Heart right ventricle (tissue), 16 donors: Measurements from ENCODE around the gene HCN2. TPM values are rescaled to one million over a fixed set of nuclear protein-coding genes. Genes with fewer than 3 reads are reported as not detected.

Source experiments
- ATAC-seq, 8 donors: fragments of 200-7000 bp; cut with Tn5 transposase; one replicate each; pipeline ENCODE4 v1.9.1; 2020; ENCODE audit warnings: mild to moderate bottlenecking in 8 of 8, moderate library complexity in 8 of 8, moderate number of reproducible peaks in 1 of 8
- DNase-seq, 2 donors: peaks; one replicate each; pipeline ENCODE4 v3.0.0-alpha.2; 2020
- H3K27ac ChIP-seq, 10 donors: fragments of 200-600 bp; sonication (generic) in 2 of 10; one replicate each; pipeline versions ENCODE4 v1.5.0 to v1.8.0; 2020 to 2022; ENCODE audit warnings: mild to moderate bottlenecking in 3 of 10
- H3K27me3 ChIP-seq, 7 donors: fragments of 200-600 bp; one replicate each; pipeline ENCODE4 v1.8.0; 2021 to 2022; ENCODE audit warnings: mild to moderate bottlenecking in 2 of 7
- H3K36me3 ChIP-seq, 9 donors: fragments of 200-600 bp; sonication (generic) in 1 of 9; one replicate each; pipeline versions ENCODE4 v1.5.0 to v1.8.0; 2020 to 2022; ENCODE audit warnings: mild to moderate bottlenecking in 2 of 9
- H3K4me1 ChIP-seq, 9 donors: fragments of 200-600 bp; sonication (generic) in 1 of 9; one replicate each; pipeline versions ENCODE4 v1.5.0 to v1.8.0; 2020 to 2022; ENCODE audit warnings: mild to moderate bottlenecking in 4 of 9
- H3K4me3 ChIP-seq, 10 donors: fragments of 200-600 bp; sonication (generic) in 2 of 10; one replicate each; pipeline versions ENCODE4 v1.5.0 to v1.8.0; 2020 to 2022; ENCODE audit warnings: mild to moderate bottlenecking in 7 of 10, moderate library complexity in 2 of 10
- H3K9me3 ChIP-seq, 11 donors: fragments of 200-600 bp in 10 of 11; sonication (generic) in 2 of 11; one replicate each; pipeline versions ENCODE4 v1.5.0 to v1.8.0; 2013 to 2022; ENCODE audit warnings: mild to moderate bottlenecking in 2 of 11, control low read depth in 1 of 11, moderate library complexity in 1 of 11
- WGBS, 2 donors: extraction: QIAGEN DNeasy Blood & Tissue Kit; methylation state at CpG; one replicate each; pipeline ENCODE4 v1.1.7; 2013; ENCODE audit warnings: inconsistent platforms in 1 of 2; 5-methylcytosine and 5-hydroxymethylcytosine counted together
- intact Hi-C, 10 donors: fragments of 100-400 bp; cut with DNase I; formaldehyde crosslinking; loops; one replicate each; pipeline versions ENCODE4 v1.11.1 to v1.14.2; 2022
- polyA plus RNA-seq, 2 donors: library from polyadenylated mRNA; stranded (reverse); fragments of 200-250 nt; gene quantifications; one replicate each; pipeline ENCODE4 v1.2.3, GENCODE V29; 2013
- total RNA-seq, 10 donors: library from RNA; stranded (reverse); fragmentation: NEBNext Ultra II Directional in 3 of 10; extraction: Animal tissue kit (Norgen Biotek cat#: 25700) in 3 of 10; gene quantifications; one replicate each; pipeline versions ENCODE4 v1.2.1 to v1.2.4, GENCODE V29; 2021 to 2023
- TF ChIP-seq, protein P1 (sequence below), 9 donors: fragments of 200-600 bp; sonication (generic) in 2 of 9; IDR thresholded peaks; one replicate each; pipeline versions ENCODE4 v1.5.0 to v1.8.0; 2021 to 2022; ENCODE audit warnings: antibody characterized with exemption in 9 of 9, mild to moderate bottlenecking in 5 of 9, moderate library complexity in 1 of 9
- donor health status: Arrhythmogenic right ventricular cardiomyopathy.
- donor health status: ischemic (EF 13 %, LVEDD 7.1; RV severe dilation, severe dysfunction).
- donor health status: healthy with polysubstance abuse.
- donor health status: DM: no; HTN: yes; CAD: no.
- donor health status: DM: no; HTN: no; CAD: no.
- donor health status: ischemic (EF 25% LVEDD 6.9; RV normal size, moderate dysfunction).
- donor health status: ischemic (EF 25% LVEDD 5.7; RV mildly dilated, moderate dysfunction).
- donor health status: healthy.
- donor health status: DM: yes; HTN: yes; CAD: no.
- donor health status: Ischemic cardiomyopathy.
- donor health status: ischemic (EF 35%, LVEDD 5.7; RV mildly dilated, moderate dysfunction).
- donor health status: nonischemic (EF 11% LVEDD 7.7; RV severe dilation, severe dysfunction).
- donor health status: DM: yes; HTN: yes; CAD: no.
- donor health status: PGD.
- donor health status: ischemic (EF 29% LVEDD 5.4; RV normal size, mild dysfunction).
- donor health status: nonischemic (EF 23%, LVEDD 6.1; RV moderate dilation, normal function).

Gene HCN2
- total and polyA plus RNA-seq, 12 donors = 0.90 to 10.7 (median 4.8) TPM

DNA sequence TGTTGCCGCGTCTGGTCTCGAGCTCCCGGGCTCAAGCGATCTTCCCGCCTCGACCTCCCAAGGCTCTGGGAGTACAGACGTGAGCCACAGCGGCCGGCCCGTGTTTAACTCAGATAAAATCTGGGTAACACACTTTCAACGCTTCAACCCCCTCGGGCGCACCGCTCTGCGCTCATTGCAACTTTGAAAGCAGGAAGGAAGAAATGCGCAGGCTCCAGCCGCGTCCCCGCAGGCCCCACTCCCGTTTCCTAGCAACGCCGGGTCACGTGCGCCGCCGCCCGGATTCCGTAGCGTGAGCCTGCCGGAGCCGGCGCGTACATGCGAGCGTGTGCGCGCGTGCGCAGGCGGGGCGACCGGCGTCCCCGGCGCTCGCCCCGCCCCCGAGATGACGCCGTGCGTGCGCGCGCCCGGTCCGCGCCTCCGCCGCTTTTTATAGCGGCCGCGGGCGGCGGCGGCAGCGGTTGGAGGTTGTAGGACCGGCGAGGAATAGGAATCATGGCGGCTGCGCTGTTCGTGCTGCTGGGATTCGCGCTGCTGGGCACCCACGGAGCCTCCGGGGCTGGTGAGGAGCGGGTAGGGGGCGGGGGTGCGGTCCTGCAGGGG, 17.4 kb upstream of the HCN2 start, which contains the start of gene BSG:
Gene BSG (plus strand): TSS at position 457 of the 603 bp plus-strand sequence. CDS start 39 bp downstream, at position 496.
- Histone ChIP-seq H3K36me3 (no peaks in the 10 kb centered on the region), H3K4me3 (peak within 1 kb of the TSS; percentile 74 to 100 (median 96)), H3K9me3 (no peaks in the 10 kb centered on the region), H3K27ac (peak within 1 kb of the TSS; percentile 85 to 98 (median 96)), H3K27me3 (no peaks in the 10 kb centered on the region), H3K4me1 (peaks cover 19 to 59% (median 51%) of the 10 kb centered on the region in 9 donors)
- intact Hi-C loops = loop anchor here in 4 of 10 donors (2.0 to 5.0 kb wide), 3 partner anchors 39 to 65 kb away; partner anchors contain the start of genes CDC34 (in 1 of the 4) and TPGS1 (in 1 of the 4)
- TF ChIP-seq, protein P1, sequence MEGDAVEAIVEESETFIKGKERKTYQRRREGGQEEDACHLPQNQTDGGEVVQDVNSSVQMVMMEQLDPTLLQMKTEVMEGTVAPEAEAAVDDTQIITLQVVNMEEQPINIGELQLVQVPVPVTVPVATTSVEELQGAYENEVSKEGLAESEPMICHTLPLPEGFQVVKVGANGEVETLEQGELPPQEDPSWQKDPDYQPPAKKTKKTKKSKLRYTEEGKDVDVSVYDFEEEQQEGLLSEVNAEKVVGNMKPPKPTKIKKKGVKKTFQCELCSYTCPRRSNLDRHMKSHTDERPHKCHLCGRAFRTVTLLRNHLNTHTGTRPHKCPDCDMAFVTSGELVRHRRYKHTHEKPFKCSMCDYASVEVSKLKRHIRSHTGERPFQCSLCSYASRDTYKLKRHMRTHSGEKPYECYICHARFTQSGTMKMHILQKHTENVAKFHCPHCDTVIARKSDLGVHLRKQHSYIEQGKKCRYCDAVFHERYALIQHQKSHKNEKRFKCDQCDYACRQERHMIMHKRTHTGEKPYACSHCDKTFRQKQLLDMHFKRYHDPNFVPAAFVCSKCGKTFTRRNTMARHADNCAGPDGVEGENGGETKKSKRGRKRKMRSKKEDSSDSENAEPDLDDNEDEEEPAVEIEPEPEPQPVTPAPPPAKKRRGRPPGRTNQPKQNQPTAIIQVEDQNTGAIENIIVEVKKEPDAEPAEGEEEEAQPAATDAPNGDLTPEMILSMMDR (IDR thresholded peaks at IDR 0.05) = no peak
- ATAC-seq (peak; percentile 69 to 87 (median 83)), DNase-seq (peak; percentile 98)
- WGBS, 2 donors = 0% methylated on average over 79 of the region's 79 CpGs

DNA sequence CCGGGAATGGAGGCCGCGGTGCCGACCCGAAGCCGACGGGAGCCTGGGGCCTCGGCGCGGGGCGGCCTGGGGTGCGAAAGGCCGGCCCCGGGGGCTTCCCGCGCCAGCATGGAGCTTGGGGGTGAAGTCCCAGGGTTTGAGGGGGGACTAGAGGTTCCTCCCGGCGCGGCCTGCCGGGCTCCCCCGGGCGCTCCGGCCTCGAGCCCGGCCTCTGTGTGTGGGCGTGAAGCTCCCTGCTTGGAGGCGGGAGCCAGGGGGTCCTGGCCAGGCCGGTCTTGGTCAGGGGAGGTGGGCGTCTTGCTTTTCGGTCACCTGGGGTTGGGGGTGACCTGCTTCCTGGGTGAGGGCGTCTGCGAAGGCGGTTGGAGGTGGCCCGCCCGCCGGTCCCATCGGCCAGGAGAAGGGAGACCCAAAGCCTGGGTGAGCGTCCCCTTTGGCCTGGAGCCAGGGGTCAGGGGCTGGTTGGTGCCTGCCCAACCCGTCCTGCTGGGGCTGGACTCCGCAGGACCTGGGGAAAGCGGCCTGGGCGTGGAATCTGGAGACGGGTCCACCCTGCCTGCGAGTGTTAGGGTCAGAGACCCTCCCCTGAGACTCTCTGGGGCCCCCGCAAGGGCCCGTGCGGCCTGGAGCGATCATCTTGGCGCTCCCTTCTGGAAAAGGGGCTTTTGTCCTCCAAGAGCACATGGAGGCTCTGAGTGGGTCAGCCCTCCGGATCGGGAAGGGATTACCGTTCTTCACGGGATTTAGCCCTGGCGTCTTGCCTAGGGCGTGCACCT, 16.8 kb upstream of the HCN2 start:
- Histone ChIP-seq H3K27ac (peak overlapping the region; percentile 85 to 98 (median 96)), H3K27me3 (no peaks in the 10 kb centered on the region), H3K9me3 (no peaks in the 10 kb centered on the region), H3K4me1 (peaks cover 20 to 63% (median 58%) of the 10 kb centered on the region in 9 donors), H3K36me3 (peaks cover 0 to 6% (median 0%) of the 10 kb centered on the region in 9 donors), H3K4me3 (peak overlapping the region; percentile 74 to 100 (median 96))
- WGBS, 2 donors = 0% methylated on average over 54 to 55 of the region's 55 CpGs
- TF ChIP-seq, protein P1 (IDR thresholded peaks at IDR 0.05) = no peak
- peak; percentile 53 to 58 for DNase-seq
- intact Hi-C loops = loop anchor here in 4 of 10 donors (2.0 to 5.0 kb wide), 3 partner anchors 40 to 66 kb away; partner anchors contain the start of genes CDC34 (in 1 of the 4) and TPGS1 (in 1 of the 4)
- peak in 5 of 8 donors; percentile 0 to 9 (median 1) for ATAC-seq

DNA sequence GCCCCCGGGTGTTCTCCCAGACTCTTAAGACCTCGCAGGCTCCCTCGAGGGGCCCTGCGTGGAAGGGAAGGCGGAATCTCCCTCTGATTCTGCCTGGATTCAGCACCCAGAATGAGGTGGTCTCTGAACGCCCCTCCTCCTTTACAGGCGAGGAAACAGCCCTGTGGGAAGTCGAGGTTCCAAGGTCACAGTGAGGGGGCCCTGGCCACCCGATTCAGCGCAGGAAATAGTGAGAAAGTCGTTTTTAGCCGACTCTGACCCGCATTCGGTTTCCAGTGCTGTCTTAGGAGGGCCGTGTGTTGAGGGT, 16.2 kb upstream of the HCN2 start:
- TF ChIP-seq, protein P1 (IDR thresholded peaks at IDR 0.05) = no peak
- DNase-seq (no peak), ATAC-seq (no peak)
- H3K4me1 ChIP-seq = peaks cover 24 to 68% (median 63%) of the 10 kb centered on the region in 9 donors
- H3K36me3 ChIP-seq = peaks cover 0 to 11% (median 0%) of the 10 kb centered on the region in 9 donors
- no peaks in the 10 kb centered on the region for H3K9me3 ChIP-seq
- WGBS, 2 donors = 2% methylated on average over 15 of the region's 15 CpGs
- H3K4me3 ChIP-seq = peak overlapping the region; percentile 74 to 100 (median 96)
- peak overlapping the region; percentile 85 to 98 (median 96) for H3K27ac ChIP-seq
- intact Hi-C loops = loop anchor here in 4 of 10 donors (2.0 to 5.0 kb wide), 3 partner anchors 41 to 67 kb away; partner anchors contain the start of genes CDC34 (in 1 of the 4) and TPGS1 (in 1 of the 4)
- no peaks in the 10 kb centered on the region for H3K27me3 ChIP-seq
